GM11168 (cell line): ENCODE data around the gene RNF128.
"Not testable (repeated sequence)": the region's sequence is repeated elsewhere in the genome, so short reads cannot be mapped to it uniquely, and the experiment has no call there.

ENCODE experiments used
- in situ Hi-C: fragments of 300-500 bp; cut with MboI; formaldehyde crosslinking; loops from one replicate; pipeline ENCODE4 v1.12.0; 2022; ENCODE audit warnings: low sequenced_read_pairs; ENCODE audit not compliant: unreplicated experiment

RNF128 gene

DNA sequence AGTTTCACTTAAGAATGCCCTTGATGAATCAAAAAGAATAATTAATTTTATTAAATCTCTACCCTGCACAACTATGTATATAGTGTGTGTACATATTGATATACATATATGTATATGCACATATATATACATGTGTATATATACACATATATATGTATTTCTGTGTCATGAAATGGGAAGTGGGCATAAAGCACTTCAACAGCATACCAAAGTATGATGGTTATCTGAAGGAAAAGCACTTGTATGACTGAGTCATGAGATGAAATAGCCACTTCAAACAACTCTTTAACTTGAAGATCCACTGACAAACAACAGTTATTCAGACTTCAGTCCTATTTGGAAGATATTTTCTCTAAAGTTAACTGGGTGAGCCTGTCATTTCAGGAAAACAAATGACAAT lies 16.3 kb downstream of the RNF128 start:
- in situ Hi-C loops, result no loop called here

DNA sequence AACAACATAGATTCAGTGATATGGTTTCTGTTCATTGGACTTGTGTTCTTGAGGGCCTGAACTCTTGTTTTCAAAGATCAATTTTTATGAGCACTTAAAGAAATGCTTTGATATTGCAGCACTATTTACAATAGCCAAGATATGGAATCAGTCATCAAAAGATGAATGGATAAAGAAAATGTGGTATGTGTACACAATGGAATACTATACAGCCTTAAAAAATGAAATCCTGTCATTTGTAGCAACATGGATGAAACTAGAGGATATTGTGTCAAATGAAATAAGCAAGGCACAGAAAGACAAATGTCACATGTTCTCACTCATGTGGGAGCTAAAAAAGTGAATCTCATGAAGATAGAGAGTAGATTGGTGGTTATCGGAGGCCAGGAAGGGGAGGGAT lies 21.9 kb downstream of the RNF128 start:
- in situ Hi-C loops, result no loop called here

- in situ Hi-C loops, result no loop called here
These were observed 24.9 kb downstream of the RNF128 start for GRCh38 chrX:106751407-106751806.

- in situ Hi-C loops, result no loop called here
These were observed 25.7 kb downstream of the RNF128 start for GRCh38 chrX:106752101-106752678.

GRCh38 chrX:106769288-106769687 lies 42.8 kb downstream of the RNF128 start:
- in situ Hi-C loops, result not testable (repeated sequence)

DNA sequence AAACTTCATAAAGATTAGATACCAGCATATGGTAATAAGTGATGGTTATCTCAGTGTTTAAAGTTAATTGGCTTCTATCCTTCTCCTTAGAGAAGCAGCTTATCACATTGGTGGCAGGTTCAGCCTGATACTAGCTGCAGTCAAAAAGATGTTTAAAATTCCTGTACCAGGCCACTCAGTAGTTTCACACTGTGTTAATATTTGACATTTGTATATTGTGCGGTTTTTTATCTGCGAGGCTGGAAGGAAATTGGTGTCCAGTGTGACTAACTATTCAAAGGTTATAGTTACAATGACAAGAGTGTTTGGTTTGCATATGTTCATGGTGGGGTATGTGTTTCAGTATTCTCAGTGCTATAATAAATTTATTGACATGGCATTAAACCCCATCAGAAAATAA lies 48.5 kb downstream of the RNF128 start:
- in situ Hi-C loops, result loop anchor here (25.0 kb wide), 1 partner anchor 288 kb away; no protein-coding TSS in a partner anchor

DNA sequence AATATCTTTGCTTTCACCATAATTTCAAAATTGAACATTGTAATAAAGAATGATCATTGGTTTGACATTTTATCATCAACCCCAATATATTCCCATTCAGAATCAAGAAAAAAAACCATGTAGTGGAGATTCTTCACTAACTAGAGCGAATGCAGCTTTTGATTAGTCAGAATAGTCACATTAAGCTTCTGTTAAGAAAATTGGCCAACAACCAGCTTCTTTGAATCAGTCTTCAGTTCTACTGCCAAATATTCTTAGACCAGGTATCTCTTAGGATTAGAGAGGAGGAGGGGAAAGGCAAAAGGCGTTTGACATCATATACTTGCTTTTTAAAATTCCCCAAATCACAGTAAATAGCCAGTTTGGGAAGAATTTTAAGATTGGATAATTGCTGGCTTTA lies 53.8 kb downstream of the RNF128 start:
- in situ Hi-C loops, result loop anchor here (25.0 kb wide), 1 partner anchor 293 kb away; no protein-coding TSS in a partner anchor

DNA sequence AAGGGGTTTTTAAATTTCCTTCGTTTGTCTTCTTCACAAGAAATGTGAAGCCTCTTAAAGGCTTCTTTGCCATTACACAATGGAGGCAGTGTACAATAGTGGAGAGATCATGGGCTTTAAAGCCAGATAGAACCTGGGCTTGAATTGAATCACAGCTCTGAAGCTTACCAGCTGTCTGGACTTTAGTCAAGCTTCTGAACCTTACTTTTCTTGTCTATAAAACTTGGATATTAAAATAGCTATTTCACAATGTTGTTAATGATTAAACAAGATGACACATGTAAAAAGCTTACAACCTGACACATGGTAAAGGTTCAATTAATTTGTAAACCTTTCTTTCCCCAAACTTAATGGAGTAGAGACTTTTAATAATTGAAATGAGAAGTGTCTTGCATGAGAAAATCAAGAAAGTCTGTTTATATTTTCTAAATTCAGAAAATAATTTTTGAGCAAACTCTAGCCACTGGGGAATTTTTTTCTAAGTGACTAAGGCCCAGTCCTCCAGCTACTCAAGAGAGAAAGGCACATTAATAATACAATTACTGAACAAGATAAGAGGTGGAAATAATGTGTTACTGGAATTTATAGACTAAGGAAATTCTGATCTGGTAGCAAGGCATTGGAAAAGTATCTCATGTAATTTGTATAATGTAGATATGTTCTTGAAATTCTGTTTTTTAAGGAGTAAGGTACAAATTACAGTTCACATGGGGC lies 54.3 kb downstream of the RNF128 start:
- in situ Hi-C loops, result loop anchor here (25.0 kb wide), 1 partner anchor 294 kb away; no protein-coding TSS in a partner anchor

- in situ Hi-C loops, result loop anchor here (25.0 kb wide), 1 partner anchor 296 kb away; no protein-coding TSS in a partner anchor
These were observed 57.2 kb downstream of the RNF128 start for GRCh38 chrX:106783716-106784115.

- in situ Hi-C loops, result loop anchor here (25.0 kb wide), 1 partner anchor 304 kb away; no protein-coding TSS in a partner anchor
These were observed 65.0 kb downstream of the RNF128 start for GRCh38 chrX:106791495-106791894.

GRCh38 chrX:106802063-106802387 lies 75.5 kb downstream of the RNF128 start:
- in situ Hi-C loops, result no loop called here

- in situ Hi-C loops, result no loop called here
These were observed 76.1 kb downstream of the RNF128 start, which contains the start of gene TBC1D8B for GRCh38 chrX:106802388-106803275. TSS of gene TBC1D8B (plus strand) at chrX:106802673. CDS start at chrX:106802854, 181 bp downstream.

GRCh38 chrX:106811131-106811910 lies 84.8 kb downstream of the RNF128 start:
- in situ Hi-C loops, result no loop called here

- in situ Hi-C loops, result not testable (repeated sequence)
These were observed 86.4 kb downstream of the RNF128 start for GRCh38 chrX:106812930-106813329.

DNA sequence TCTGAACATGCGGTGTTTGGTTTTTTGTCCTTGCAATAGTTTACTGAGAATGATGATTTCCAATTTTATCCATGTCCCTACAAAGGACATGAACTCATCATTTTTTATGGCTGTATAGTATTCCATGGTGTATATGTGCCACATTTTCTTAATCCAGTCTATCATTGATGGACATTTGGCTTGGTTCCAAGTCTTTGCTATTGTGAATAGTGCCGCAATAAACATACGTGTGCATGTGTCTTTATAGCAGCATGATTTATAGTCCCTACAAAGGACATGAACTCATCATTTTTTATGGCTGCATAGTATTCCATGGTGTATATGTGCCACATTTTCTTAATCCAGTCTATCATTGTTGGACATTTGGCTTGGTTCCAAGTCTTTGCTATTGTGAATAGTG lies 87.6 kb downstream of the RNF128 start:
- in situ Hi-C loops, result not testable (repeated sequence)
